ENCODE results near the gene TKT.

The TKT gene

GRCh38 chr3:53223541-53223966 is 32.3 kb downstream of the TKT start:
- no peak for DNase-seq

GRCh38 chr3:53223025-53223424 is 32.8 kb downstream of the TKT start:
- no peak for DNase-seq

- DNase-seq: no peak
Measured at GRCh38 chr3:53222183-53222901, 33.5 kb downstream of the TKT start.

- DNase-seq: no peak
Measured at GRCh38 chr3:53221827-53222182, 34.0 kb downstream of the TKT start.

GRCh38 chr3:53221345-53221744 is 34.5 kb downstream of the TKT start:
- DNase-seq: no peak

- peak; percentile 76 for DNase-seq
Measured at GRCh38 chr3:53219895-53220483, 35.8 kb downstream of the TKT start.

GRCh38 chr3:53218131-53218530 is 37.7 kb downstream of the TKT start:
- DNase-seq: no peak

GRCh38 chr3:53217175-53217574 is 38.6 kb downstream of the TKT start:
- no peak for DNase-seq

GRCh38 chr3:53216723-53217122 is 39.1 kb downstream of the TKT start:
- DNase-seq: no peak

GRCh38 chr3:53215816-53216215 is 40.0 kb downstream of the TKT start:
- DNase-seq: no peak

GRCh38 chr3:53213276-53213675 is 42.5 kb downstream of the TKT start:
- DNase-seq: no peak

- DNase-seq: no peak
Measured at GRCh38 chr3:53211706-53212702, 43.8 kb downstream of the TKT start.

- no peak for DNase-seq
Measured at GRCh38 chr3:53202331-53203015, 53.3 kb downstream of the TKT start.

- DNase-seq: no peak
Measured at GRCh38 chr3:53200501-53201498, 55.0 kb downstream of the TKT start.

- no peak for DNase-seq
Measured at GRCh38 chr3:53199834-53200233, 56.0 kb downstream of the TKT start.

- no peak for DNase-seq
Measured at GRCh38 chr3:53198996-53199395, 56.8 kb downstream of the TKT start.

GRCh38 chr3:53198256-53198977 is 57.4 kb downstream of the TKT start:
- no peak for DNase-seq

GRCh38 chr3:53196575-53197407 is 59.0 kb downstream of the TKT start:
- DNase-seq: peak; percentile 55 to 72

- peak; percentile 48 to 57 for DNase-seq
Measured at GRCh38 chr3:53195602-53196574, 59.9 kb downstream of the TKT start.

All from CD4-positive, alpha-beta T cell treated with Interleukin-4 for 1 hour (primary cell).